ENCODE data around the gene C4orf46. TPM values are rescaled to one million over a fixed set of nuclear protein-coding genes. Genes with fewer than 3 reads are reported as not detected.

Gene C4orf46
- total and polyA plus RNA-seq, 10 of the 15 experiments (the other 5 are each of a cell fraction or from before 2014, with no cell fraction given) = 9.3 to 40.2 (median 20.5) TPM

DNA sequence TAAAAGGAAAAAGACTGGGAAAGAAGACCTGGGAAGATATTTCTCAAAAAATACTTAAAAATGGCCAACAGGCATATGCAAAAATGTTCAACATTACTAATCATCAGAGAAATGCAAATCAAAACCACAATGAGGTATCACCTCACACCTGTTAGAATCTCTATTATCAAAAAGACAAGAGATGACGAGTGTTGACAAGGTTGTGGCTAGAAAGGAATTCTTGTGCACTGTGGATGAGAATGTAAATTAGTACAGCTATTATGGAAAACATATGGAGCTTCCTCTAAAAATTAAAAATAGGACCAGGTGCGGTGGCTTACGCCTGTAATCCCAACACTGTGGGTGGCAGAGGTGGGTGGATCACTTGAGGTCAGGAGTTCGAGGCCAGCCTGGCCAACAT lies 50.0 kb downstream of the C4orf46 start:
- BruUV-seq (replicated peaks) = no TSS peak
- Histone ChIP-seq H3K36me3 (ENCODE audit: control insufficient read depth in 2 of 2, insufficient read depth in 2 of 2, low read length in 1 of 2) (no peaks in the 10 kb centered on the region), H3K4me3 (no peak overlapping the region), H3K4me2 (ENCODE audit: control insufficient read depth, insufficient read depth) (no peak overlapping the region), H3K79me2 (ENCODE audit: control insufficient read depth, insufficient read depth, low read length) (no peaks in the 10 kb centered on the region), H2AFZ (ENCODE audit: control insufficient read depth, low read depth, low read length) (no peak overlapping the region), H4K20me1 (ENCODE audit: control insufficient read depth, insufficient read depth) (no peaks in the 10 kb centered on the region), H3K27ac (ENCODE audit: control insufficient read depth, insufficient read depth) (no peak overlapping the region), H3K27me3 (replicated peaks in 1 of 2; ENCODE audit: control insufficient read depth in 2 of 2, insufficient read depth in 2 of 2, low read length in 1 of 2) (no peaks in the 10 kb centered on the region; a peak in 1 of 4 replicates), H3K4me1 (ENCODE audit: control insufficient read depth, insufficient read depth, low read length) (no peaks in the 10 kb centered on the region), H3K9ac (ENCODE audit: control insufficient read depth, insufficient read depth, low read length) (no peak overlapping the region), H3K9me3 (replicated peaks; ENCODE audit: control insufficient read depth, insufficient read depth, low read length) (no peaks in the 10 kb centered on the region)
- POLR2A ChIA-PET = no interaction called here
- DNase-seq (ENCODE audit: low read depth, low spot score) = no peak
- no peak for FAIRE-seq
- TF ChIP-seq IKZF1 (conservative IDR thresholded peaks at IDR 0.05) (0 out of 2 replicates have a peak, but pooled peaks have one; percentile 17), YBX1 (IDR thresholded peaks at IDR 0.05) (no peak), RUNX3 (IDR thresholded peaks at IDR 0.05; ENCODE audit: low read length) (0 out of 2 replicates have a peak, but pooled peaks have one; percentile 16)
- intact Hi-C loops (cut with micrococcal nuclease; ENCODE audit: unreplicated experiment) (loop anchor here (10.0 kb wide), 1 partner anchor 627 kb away; no protein-coding TSS in a partner anchor), in situ Hi-C loops (cut with MboI) (loop anchor here (5.0 kb wide), 1 partner anchor 369 kb away; no protein-coding TSS in a partner anchor)
- 21% methylated on average over 4 of the region's 4 CpGs for WGBS (ENCODE audit: insufficient coverage, insufficient replicate concordance, low lambda C conversion rate, missing lambda C conversion rate)
- SMC1A ChIA-PET (ENCODE audit: uncharacterized antibody, unreplicated experiment) = interaction anchor here (1.3 to 1.8 kb wide), 3 partner anchors 10 to 367 kb away, joined by 4 to 5 read pairs (median 4); no protein-coding TSS in a partner anchor
- RAD21 ChIA-PET (ENCODE audit: unreplicated experiment) = interaction anchor here (2.0 kb wide), 1 partner anchor 126 kb away, joined by 6 read pairs; no protein-coding TSS in a partner anchor
- ATAC-seq = peak; percentile 54
- CTCF ChIA-PET = interaction anchor here (2.6 kb wide), 1 partner anchor 126 kb away, joined by 10 read pairs; no protein-coding TSS in a partner anchor

- intact Hi-C loops (cut with micrococcal nuclease; ENCODE audit: unreplicated experiment) = no loop called here
- H3K79me2 ChIP-seq (ENCODE audit: control insufficient read depth, insufficient read depth, low read length) = no peaks in the 10 kb centered on the region
- H2AFZ ChIP-seq (ENCODE audit: control insufficient read depth, low read depth, low read length) = no peak overlapping the region
- H3K9ac ChIP-seq (ENCODE audit: control insufficient read depth, insufficient read depth, low read length) = no peak overlapping the region
- SMC1A ChIA-PET (ENCODE audit: uncharacterized antibody, unreplicated experiment) = interaction anchor here (0.7 to 0.9 kb wide), 2 partner anchors 24 to 270 kb away, joined by 3 read pairs; no protein-coding TSS in a partner anchor
- CTCF ChIA-PET = interaction anchor here (1.4 kb wide), 1 partner anchor 122 kb away, joined by 4 read pairs; no protein-coding TSS in a partner anchor
- no TSS peak for BruUV-seq (replicated peaks)
- FAIRE-seq = no peak
- no peaks in the 10 kb centered on the region for H3K36me3 ChIP-seq (ENCODE audit: control insufficient read depth in 2 of 2, insufficient read depth in 2 of 2, low read length in 1 of 2)
- RAD21 ChIA-PET (ENCODE audit: unreplicated experiment) = no interaction called here
- no peaks in the 10 kb centered on the region; the same call in 2 of the 3 replicates for H3K9me3 ChIP-seq (replicated peaks; ENCODE audit: control insufficient read depth, insufficient read depth, low read length)
- POLR2A ChIA-PET = no interaction called here
- in situ Hi-C loops (cut with MboI) = no loop called here
- ATAC-seq = no peak
- TF ChIP-seq, protein P1, sequence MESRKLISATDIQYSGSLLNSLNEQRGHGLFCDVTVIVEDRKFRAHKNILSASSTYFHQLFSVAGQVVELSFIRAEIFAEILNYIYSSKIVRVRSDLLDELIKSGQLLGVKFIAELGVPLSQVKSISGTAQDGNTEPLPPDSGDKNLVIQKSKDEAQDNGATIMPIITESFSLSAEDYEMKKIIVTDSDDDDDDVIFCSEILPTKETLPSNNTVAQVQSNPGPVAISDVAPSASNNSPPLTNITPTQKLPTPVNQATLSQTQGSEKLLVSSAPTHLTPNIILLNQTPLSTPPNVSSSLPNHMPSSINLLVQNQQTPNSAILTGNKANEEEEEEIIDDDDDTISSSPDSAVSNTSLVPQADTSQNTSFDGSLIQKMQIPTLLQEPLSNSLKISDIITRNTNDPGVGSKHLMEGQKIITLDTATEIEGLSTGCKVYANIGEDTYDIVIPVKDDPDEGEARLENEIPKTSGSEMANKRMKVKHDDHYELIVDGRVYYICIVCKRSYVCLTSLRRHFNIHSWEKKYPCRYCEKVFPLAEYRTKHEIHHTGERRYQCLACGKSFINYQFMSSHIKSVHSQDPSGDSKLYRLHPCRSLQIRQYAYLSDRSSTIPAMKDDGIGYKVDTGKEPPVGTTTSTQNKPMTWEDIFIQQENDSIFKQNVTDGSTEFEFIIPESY (IDR thresholded peaks at IDR 0.05) = no peak
- TF ChIP-seq TBL1XR1 (IDR thresholded peaks at IDR 0.05; ENCODE audit: low read depth, low read length) = no peak
- no peak for TF ChIP-seq ESRRA (IDR thresholded peaks at IDR 0.05; ENCODE audit: low read length)
- no peak for TF ChIP-seq PAX5 (IDR thresholded peaks at IDR 0.05; ENCODE audit: borderline replicate concordance, low read depth, low read length)
- H4K20me1 ChIP-seq (ENCODE audit: control insufficient read depth, insufficient read depth) = no peaks in the 10 kb centered on the region
- no peak overlapping the region for H3K4me2 ChIP-seq (ENCODE audit: control insufficient read depth, insufficient read depth)
- no peak for DNase-seq (ENCODE audit: low read depth, low spot score)
- H3K27ac ChIP-seq (ENCODE audit: control insufficient read depth, insufficient read depth) = no peak overlapping the region
- no peak overlapping the region for H3K4me3 ChIP-seq
- H3K4me1 ChIP-seq (ENCODE audit: control insufficient read depth, insufficient read depth, low read length) = no peaks in the 10 kb centered on the region
- H3K27me3 ChIP-seq (replicated peaks in 1 of 2; ENCODE audit: control insufficient read depth in 2 of 2, insufficient read depth in 2 of 2, low read length in 1 of 2) = no peaks in the 10 kb centered on the region
Observed at GRCh38 chr4:158617956-158618355, 53.7 kb downstream of the C4orf46 start.

Small RNAs within 50 kb of the gene (small RNA-seq; reads per million reads assigned to genes)
- gene RF00012 = not detected

Other genes starting within 250 kb of the C4orf46 start
- not detected in 2 replicates for gene RXFP1, start 150.0 kb downstream of the C4orf46 start, total RNA-seq (2014; rRNA removed)
- not detected in 2 replicates for gene RXFP1, start 150.0 kb downstream of the C4orf46 start, total RNA-seq (2014; rRNA removed; fragmentation: Illumina TruSeq; extraction: Trizol)
- not detected in 2 replicates for gene RXFP1, start 150.0 kb downstream of the C4orf46 start, total RNA-seq (2021)
- 0.12 and 0.16 TPM in 2 replicates for gene RXFP1, start 150.0 kb downstream of the C4orf46 start, polyA plus RNA-seq (2011; rRNA removed)
- gene RXFP1, start 150.0 kb downstream of the C4orf46 start, polyA plus RNA-seq (2014; fragmentation: Illumina TruSeq; extraction: Trizol) = not detected in 2 replicates
- gene RXFP1, start 150.0 kb downstream of the C4orf46 start, polyA plus RNA-seq (2014; fragmentation: Nextera tagmentation; extraction: Ambion mirVana) = not detected
- not detected in 2 replicates for gene RXFP1, start 150.0 kb downstream of the C4orf46 start, polyA plus RNA-seq (2014; rRNA removed)
- not detected for gene RXFP1, start 150.0 kb downstream of the C4orf46 start, polyA plus RNA-seq (2016; fragmentation: Nextera tagmentation; extraction: Ambion mirVana)
- gene ETFDH, start 409 bp upstream of the C4orf46 start, total RNA-seq (2014; rRNA removed) = 15.4 and 18.0 TPM in 2 replicates
- gene ETFDH, start 409 bp upstream of the C4orf46 start, total RNA-seq (2014; rRNA removed; fragmentation: Illumina TruSeq; extraction: Trizol) = 21.4 and 22.0 TPM in 2 replicates
- 12.4 and 16.3 TPM in 2 replicates for gene ETFDH, start 409 bp upstream of the C4orf46 start, total RNA-seq (2021)
- gene ETFDH, start 409 bp upstream of the C4orf46 start, polyA plus RNA-seq (2011; rRNA removed) = 30.4 and 43.7 TPM in 2 replicates
- 22.5 and 27.9 TPM in 2 replicates for gene ETFDH, start 409 bp upstream of the C4orf46 start, polyA plus RNA-seq (2014; fragmentation: Illumina TruSeq; extraction: Trizol)
- gene ETFDH, start 409 bp upstream of the C4orf46 start, polyA plus RNA-seq (2014; fragmentation: Nextera tagmentation; extraction: Ambion mirVana) = 10 to 100 TPM; 10.9 to 17.9 TPM
- gene ETFDH, start 409 bp upstream of the C4orf46 start, polyA plus RNA-seq (2014; rRNA removed) = 19.3 and 20.5 TPM in 2 replicates
- 10 to 100 TPM; 25.4 to 29.4 TPM for gene ETFDH, start 409 bp upstream of the C4orf46 start, polyA plus RNA-seq (2016; fragmentation: Nextera tagmentation; extraction: Ambion mirVana)
- gene PPID, start 51.5 kb upstream of the C4orf46 start, total RNA-seq (2014; rRNA removed) = 25.1 and 28.9 TPM in 2 replicates
- 55.2 and 56.1 TPM in 2 replicates for gene PPID, start 51.5 kb upstream of the C4orf46 start, total RNA-seq (2014; rRNA removed; fragmentation: Illumina TruSeq; extraction: Trizol)
- 21.7 and 21.9 TPM in 2 replicates for gene PPID, start 51.5 kb upstream of the C4orf46 start, total RNA-seq (2021)
- gene PPID, start 51.5 kb upstream of the C4orf46 start, polyA plus RNA-seq (2011; rRNA removed) = 35.1 and 40.7 TPM in 2 replicates
- 64.3 and 105 TPM in 2 replicates for gene PPID, start 51.5 kb upstream of the C4orf46 start, polyA plus RNA-seq (2014; fragmentation: Illumina TruSeq; extraction: Trizol)
- gene PPID, start 51.5 kb upstream of the C4orf46 start, polyA plus RNA-seq (2014; fragmentation: Nextera tagmentation; extraction: Ambion mirVana) = 10 to 100 TPM; 24.4 to 43.9 TPM
- gene PPID, start 51.5 kb upstream of the C4orf46 start, polyA plus RNA-seq (2014; rRNA removed) = 29.3 and 33.1 TPM in 2 replicates
- gene PPID, start 51.5 kb upstream of the C4orf46 start, polyA plus RNA-seq (2016; fragmentation: Nextera tagmentation; extraction: Ambion mirVana) = 10 to 100 TPM; 55.2 to 55.5 TPM
- 0.17 and 0.22 TPM in 2 replicates for gene FNIP2, start 97.1 kb upstream of the C4orf46 start, total RNA-seq (2014; rRNA removed)
- gene FNIP2, start 97.1 kb upstream of the C4orf46 start, total RNA-seq (2014; rRNA removed; fragmentation: Illumina TruSeq; extraction: Trizol) = 0.23 and 0.27 TPM in 2 replicates
- gene FNIP2, start 97.1 kb upstream of the C4orf46 start, total RNA-seq (2021) = 0.32 and 0.38 TPM in 2 replicates
- 0.32 and 0.38 TPM in 2 replicates for gene FNIP2, start 97.1 kb upstream of the C4orf46 start, polyA plus RNA-seq (2011; rRNA removed)
- 0.11 and 0.12 TPM in 2 replicates for gene FNIP2, start 97.1 kb upstream of the C4orf46 start, polyA plus RNA-seq (2014; fragmentation: Illumina TruSeq; extraction: Trizol)
- gene FNIP2, start 97.1 kb upstream of the C4orf46 start, polyA plus RNA-seq (2014; fragmentation: Nextera tagmentation; extraction: Ambion mirVana) = under 1 TPM; 0.03 to 0.04 TPM
- 0.06 and 0.20 TPM in 2 replicates for gene FNIP2, start 97.1 kb upstream of the C4orf46 start, polyA plus RNA-seq (2014; rRNA removed)
- gene FNIP2, start 97.1 kb upstream of the C4orf46 start, polyA plus RNA-seq (2016; fragmentation: Nextera tagmentation; extraction: Ambion mirVana) = under 1 TPM; 0.12 to 0.13 TPM

All from GM12878 (cell line).